Measurements from ENCODE around the gene SCAMP3. TPM values are rescaled to one million over a fixed set of nuclear protein-coding genes. Genes with fewer than 3 reads are reported as not detected.

Gene SCAMP3
- total RNA-seq, 2 donors from 2014 or later = 98.9 to 107 TPM

GRCh38 chr1:155269381-155269780, 7.2 kb upstream of the SCAMP3 start:
- Mint-ChIP-seq H3K9me3 (no peaks in the 10 kb centered on the region), H3K36me3 (peaks cover 41 to 59% of the 10 kb centered on the region in 2 donors), H3K27ac (peak overlapping the region in 1 of 2 donors; percentile 25)
- DNase-seq (ENCODE audit: low spot score in 2 of 2) = no peak
- no peak for ATAC-seq

GRCh38 chr1:155268630-155269029, 6.5 kb upstream of the SCAMP3 start:
- peak overlapping the region in 1 of 2 donors; percentile 44 for H3K27ac Mint-ChIP-seq
- ATAC-seq (no peak), DNase-seq (ENCODE audit: low spot score in 2 of 2) (no peak)
- H3K36me3 Mint-ChIP-seq = peaks cover 41 to 62% of the 10 kb centered on the region in 2 donors
- H3K9me3 Mint-ChIP-seq = no peaks in the 10 kb centered on the region

GRCh38 chr1:155267373-155267772, 5.2 kb upstream of the SCAMP3 start:
- no peak for ATAC-seq
- no peak for DNase-seq (ENCODE audit: low spot score in 2 of 2)
- peaks cover 34 to 57% of the 10 kb centered on the region in 2 donors for H3K36me3 Mint-ChIP-seq
- no peak overlapping the region for H3K27ac Mint-ChIP-seq
- H3K9me3 Mint-ChIP-seq = no peaks in the 10 kb centered on the region

- no peak overlapping the region for H3K27ac Mint-ChIP-seq
- ATAC-seq = no peak
These were observed 4.4 kb upstream of the SCAMP3 start for GRCh38 chr1:155266553-155266952.

GRCh38 chr1:155263067-155263466, 907 bp upstream of the SCAMP3 start:
- Mint-ChIP-seq H3K36me3 (peaks cover 38 to 48% of the 10 kb centered on the region in 2 donors), H3K9me3 (no peaks in the 10 kb centered on the region), H3K27ac (peak overlapping the region; percentile 97 to 98)
- DNase-seq (ENCODE audit: low spot score in 2 of 2) (no peak), ATAC-seq (no peak)

More at GRCh38 chr1:155266553-155266952, 4.4 kb upstream of the SCAMP3 start:
- Mint-ChIP-seq H3K9me3 (no peaks in the 10 kb centered on the region), H3K36me3 (peaks cover 39 to 56% of the 10 kb centered on the region in 2 donors)
- DNase-seq (ENCODE audit: low spot score in 2 of 2) = no peak

GRCh38 chr1:155261493-155261851, 688 bp downstream of the SCAMP3 start:
- peak overlapping the region; percentile 97 to 98 for H3K27ac Mint-ChIP-seq
- no peaks in the 10 kb centered on the region for H3K9me3 Mint-ChIP-seq
- DNase-seq (ENCODE audit: low spot score in 2 of 2) = no peak
- peaks cover 37 to 38% of the 10 kb centered on the region in 2 donors for H3K36me3 Mint-ChIP-seq
- peak; percentile 11 to 13 for ATAC-seq

GRCh38 chr1:155260276-155260675, 1.9 kb downstream of the SCAMP3 start:
- DNase-seq (ENCODE audit: low spot score in 2 of 2) = no peak
- Mint-ChIP-seq H3K36me3 (peaks cover 32 to 33% of the 10 kb centered on the region in 2 donors), H3K9me3 (no peaks in the 10 kb centered on the region), H3K27ac (peak overlapping the region in 1 of 2 donors; percentile 97)
- ATAC-seq = no peak

- H3K9me3 Mint-ChIP-seq = no peaks in the 10 kb centered on the region
- H3K36me3 Mint-ChIP-seq = peaks cover 13 to 21% of the 10 kb centered on the region in 2 donors
- peak overlapping the region; percentile 3 to 82 for H3K27ac Mint-ChIP-seq
- ATAC-seq (no peak), DNase-seq (ENCODE audit: low spot score in 2 of 2) (peak in 1 of 2 donors; percentile 55)
These were observed 5.9 kb downstream of the SCAMP3 start for GRCh38 chr1:155256058-155256852.

GRCh38 chr1:155255243-155256007, 6.7 kb downstream of the SCAMP3 start, which contains the start of gene ENTREP3:
TSS of gene ENTREP3 (minus strand) at chr1:155255483. CDS start at chr1:155254877, 606 bp downstream.
- no peaks in the 10 kb centered on the region for H3K9me3 Mint-ChIP-seq
- ATAC-seq (peak; percentile 58 to 81), DNase-seq (ENCODE audit: low spot score in 2 of 2) (peak; percentile 70 to 82)
- H3K27ac Mint-ChIP-seq = peak within 1 kb of the TSS; percentile 72 to 82
- H3K36me3 Mint-ChIP-seq = peaks cover 5 to 15% of the 10 kb centered on the region in 2 donors

- H3K36me3 Mint-ChIP-seq = peaks cover 0 to 11% of the 10 kb centered on the region in 2 donors
- H3K27ac Mint-ChIP-seq = peak overlapping the region in 1 of 2 donors; percentile 82
- DNase-seq (ENCODE audit: low spot score in 2 of 2) (no peak), ATAC-seq (peak; percentile 1)
- no peaks in the 10 kb centered on the region for H3K9me3 Mint-ChIP-seq
These were observed 7.4 kb downstream of the SCAMP3 start for GRCh38 chr1:155254714-155255242.

GRCh38 chr1:155254228-155254713, 7.9 kb downstream of the SCAMP3 start:
- peak overlapping the region; percentile 56 to 72 for H3K27ac Mint-ChIP-seq
- ATAC-seq (no peak), DNase-seq (ENCODE audit: low spot score in 2 of 2) (no peak)
- H3K36me3 Mint-ChIP-seq = peaks cover 0 to 11% of the 10 kb centered on the region in 2 donors
- no peaks in the 10 kb centered on the region for H3K9me3 Mint-ChIP-seq

GRCh38 chr1:155253797-155254196, 8.4 kb downstream of the SCAMP3 start:
- Mint-ChIP-seq H3K36me3 (peaks cover 0 to 11% of the 10 kb centered on the region in 2 donors), H3K9me3 (no peaks in the 10 kb centered on the region), H3K27ac (peak overlapping the region in 1 of 2 donors; percentile 56)
- ATAC-seq (no peak), DNase-seq (ENCODE audit: low spot score in 2 of 2) (no peak)

GRCh38 chr1:155253208-155253607, 9.0 kb downstream of the SCAMP3 start:
- peaks cover 0 to 11% of the 10 kb centered on the region in 2 donors for H3K36me3 Mint-ChIP-seq
- ATAC-seq (no peak), DNase-seq (ENCODE audit: low spot score in 2 of 2) (no peak)
- H3K9me3 Mint-ChIP-seq = no peaks in the 10 kb centered on the region
- H3K27ac Mint-ChIP-seq = peak overlapping the region; percentile 11 to 56

GRCh38 chr1:155251566-155251965, 10.6 kb downstream of the SCAMP3 start:
- Mint-ChIP-seq H3K9me3 (no peaks in the 10 kb centered on the region), H3K36me3 (peaks cover 0 to under 1% of the 10 kb centered on the region in 2 donors), H3K27ac (no peak overlapping the region)
- DNase-seq (ENCODE audit: low spot score in 2 of 2) (no peak), ATAC-seq (no peak)

GRCh38 chr1:155250633-155251449, 11.3 kb downstream of the SCAMP3 start:
- Mint-ChIP-seq H3K9me3 (peaks cover 0 to 3% of the 10 kb centered on the region in 2 donors), H3K36me3 (peaks cover 0 to 6% of the 10 kb centered on the region in 2 donors), H3K27ac (peak overlapping the region in 1 of 2 donors; percentile 57)
- peak; percentile 92 to 100 for DNase-seq (ENCODE audit: low spot score in 2 of 2)
- ATAC-seq = peak; percentile 93 to 97

- peak in 1 of 2 donors; percentile 27 for ATAC-seq
- Mint-ChIP-seq H3K27ac (peak overlapping the region; percentile 50 to 57), H3K36me3 (peaks cover 0 to 9% of the 10 kb centered on the region in 2 donors), H3K9me3 (peaks cover 0 to 6% of the 10 kb centered on the region in 2 donors)
- no peak for DNase-seq (ENCODE audit: low spot score in 2 of 2)
These were observed 11.9 kb downstream of the SCAMP3 start for GRCh38 chr1:155250246-155250632.
